Activated naive CD4-positive, alpha-beta T cell treated with anti-CD3 and anti-CD28 coated beads, Interleukin-2, amount 50 U/mL, for 24 hours (primary cell): ENCODE data around the gene CORO6.

Experiments used
- H3K27ac Mint-ChIP-seq: one replicate; pipeline ENCODE4 v1.8.0; 2021; ENCODE audit warnings: mild to moderate bottlenecking, mixed read lengths
- H3K27me3 Mint-ChIP-seq: one replicate; pipeline ENCODE4 v1.8.0; 2021; ENCODE audit warnings: mixed read lengths
- H3K36me3 Mint-ChIP-seq: one replicate; pipeline ENCODE4 v1.8.0; 2021; ENCODE audit warnings: mixed read lengths
- H3K4me1 Mint-ChIP-seq: one replicate; pipeline ENCODE4 v1.8.0; 2021; ENCODE audit warnings: mixed read lengths
- H3K4me3 Mint-ChIP-seq: one replicate; pipeline ENCODE4 v1.8.0; 2021; ENCODE audit warnings: mild to moderate bottlenecking, mixed read lengths
- H3K9me3 Mint-ChIP-seq: one replicate; pipeline ENCODE4 v1.8.0; 2021; ENCODE audit warnings: mixed read lengths

Gene CORO6

GRCh38 chr17:29612094-29612403 lies 10.7 kb downstream of the CORO6 start:
- H3K9me3 Mint-ChIP-seq = no peaks in the 10 kb centered on the region
- H3K36me3 Mint-ChIP-seq = no peaks in the 10 kb centered on the region
- H3K27me3 Mint-ChIP-seq = no peaks in the 10 kb centered on the region
- no peak overlapping the region for H3K27ac Mint-ChIP-seq
- peaks cover 28% of the 10 kb centered on the region for H3K4me1 Mint-ChIP-seq
- H3K4me3 Mint-ChIP-seq = no peak overlapping the region

GRCh38 chr17:29611351-29612093 lies 11.2 kb downstream of the CORO6 start:
- Mint-ChIP-seq H3K4me3 (no peak overlapping the region), H3K36me3 (no peaks in the 10 kb centered on the region), H3K27ac (no peak overlapping the region), H3K4me1 (peaks cover 22% of the 10 kb centered on the region), H3K9me3 (no peaks in the 10 kb centered on the region), H3K27me3 (no peaks in the 10 kb centered on the region)

GRCh38 chr17:29610395-29610794 lies 12.3 kb downstream of the CORO6 start:
- H3K27me3 Mint-ChIP-seq = no peaks in the 10 kb centered on the region
- H3K4me3 Mint-ChIP-seq = no peak overlapping the region
- H3K27ac Mint-ChIP-seq = no peak overlapping the region
- peaks cover 18% of the 10 kb centered on the region for H3K4me1 Mint-ChIP-seq
- H3K36me3 Mint-ChIP-seq = no peaks in the 10 kb centered on the region
- H3K9me3 Mint-ChIP-seq = no peaks in the 10 kb centered on the region

- peaks cover 4% of the 10 kb centered on the region for H3K4me1 Mint-ChIP-seq
- no peak overlapping the region for H3K27ac Mint-ChIP-seq
- H3K4me3 Mint-ChIP-seq = no peak overlapping the region
- H3K27me3 Mint-ChIP-seq = no peaks in the 10 kb centered on the region
- no peaks in the 10 kb centered on the region for H3K36me3 Mint-ChIP-seq
- no peaks in the 10 kb centered on the region for H3K9me3 Mint-ChIP-seq
Observed at GRCh38 chr17:29608986-29609385, 13.7 kb downstream of the CORO6 start.

- H3K4me3 Mint-ChIP-seq = no peak overlapping the region
- H3K36me3 Mint-ChIP-seq = no peaks in the 10 kb centered on the region
- H3K27me3 Mint-ChIP-seq = no peaks in the 10 kb centered on the region
- no peak overlapping the region for H3K27ac Mint-ChIP-seq
- H3K9me3 Mint-ChIP-seq = no peaks in the 10 kb centered on the region
- H3K4me1 Mint-ChIP-seq = no peaks in the 10 kb centered on the region
Observed at GRCh38 chr17:29607557-29608195, 15.0 kb downstream of the CORO6 start.

GRCh38 chr17:29603109-29603674 lies 19.5 kb downstream of the CORO6 start:
- Mint-ChIP-seq H3K36me3 (no peaks in the 10 kb centered on the region), H3K4me3 (no peak overlapping the region)

GRCh38 chr17:29597361-29598172 lies 25.1 kb downstream of the CORO6 start:
- no peak overlapping the region for H3K4me3 Mint-ChIP-seq
- peak overlapping the region; percentile 35 for H3K27ac Mint-ChIP-seq
- no peaks in the 10 kb centered on the region for H3K9me3 Mint-ChIP-seq
- no peaks in the 10 kb centered on the region for H3K27me3 Mint-ChIP-seq
- peaks cover 11% of the 10 kb centered on the region for H3K4me1 Mint-ChIP-seq
- H3K36me3 Mint-ChIP-seq = no peaks in the 10 kb centered on the region

More at GRCh38 chr17:29603109-29603674, 19.5 kb downstream of the CORO6 start:
- Mint-ChIP-seq H3K9me3 (no peaks in the 10 kb centered on the region), H3K27me3 (no peaks in the 10 kb centered on the region), H3K4me1 (no peaks in the 10 kb centered on the region), H3K27ac (peak overlapping the region; percentile 30)

- H3K36me3 Mint-ChIP-seq = no peaks in the 10 kb centered on the region
- H3K27me3 Mint-ChIP-seq = no peaks in the 10 kb centered on the region
- no peak overlapping the region for H3K4me3 Mint-ChIP-seq
- H3K27ac Mint-ChIP-seq = no peak overlapping the region
- no peaks in the 10 kb centered on the region for H3K9me3 Mint-ChIP-seq
- H3K4me1 Mint-ChIP-seq = peaks cover 19% of the 10 kb centered on the region
Observed at GRCh38 chr17:29596811-29597210, 25.9 kb downstream of the CORO6 start.

- Mint-ChIP-seq H3K4me1 (peaks cover 25% of the 10 kb centered on the region), H3K27ac (no peak overlapping the region)
Observed at GRCh38 chr17:29595943-29596774, 26.6 kb downstream of the CORO6 start.

GRCh38 chr17:29595107-29595942 lies 27.4 kb downstream of the CORO6 start:
- Mint-ChIP-seq H3K36me3 (no peaks in the 10 kb centered on the region), H3K9me3 (no peaks in the 10 kb centered on the region), H3K4me3 (peak overlapping the region; percentile 79), H3K27me3 (no peaks in the 10 kb centered on the region), H3K4me1 (peaks cover 34% of the 10 kb centered on the region), H3K27ac (no peak overlapping the region)

More at GRCh38 chr17:29595943-29596774, 26.6 kb downstream of the CORO6 start:
- no peak overlapping the region for H3K4me3 Mint-ChIP-seq
- no peaks in the 10 kb centered on the region for H3K36me3 Mint-ChIP-seq
- H3K9me3 Mint-ChIP-seq = no peaks in the 10 kb centered on the region
- H3K27me3 Mint-ChIP-seq = no peaks in the 10 kb centered on the region

- Mint-ChIP-seq H3K4me3 (peak overlapping the region; percentile 79), H3K9me3 (no peaks in the 10 kb centered on the region), H3K36me3 (no peaks in the 10 kb centered on the region), H3K27me3 (no peaks in the 10 kb centered on the region), H3K4me1 (peaks cover 39% of the 10 kb centered on the region), H3K27ac (no peak overlapping the region)
Observed at GRCh38 chr17:29594519-29595090, 28.1 kb downstream of the CORO6 start.

- H3K9me3 Mint-ChIP-seq = no peaks in the 10 kb centered on the region
- no peaks in the 10 kb centered on the region for H3K27me3 Mint-ChIP-seq
- H3K4me3 Mint-ChIP-seq = peak overlapping the region; percentile 79
- H3K27ac Mint-ChIP-seq = no peak overlapping the region
- peaks cover 39% of the 10 kb centered on the region for H3K4me1 Mint-ChIP-seq
- H3K36me3 Mint-ChIP-seq = no peaks in the 10 kb centered on the region
Observed at GRCh38 chr17:29593591-29594518, 28.9 kb downstream of the CORO6 start.

GRCh38 chr17:29592850-29593551 lies 29.7 kb downstream of the CORO6 start, which contains the start of gene ANKRD13B:
Gene ANKRD13B, plus strand, starts transcription at chr17:29593132. Its CDS starts 490 bp downstream, at chr17:29593622.
- H3K4me3 Mint-ChIP-seq = peak within 1 kb of the TSS; percentile 80
- H3K27ac Mint-ChIP-seq = peak within 1 kb of the TSS; percentile 41
- H3K4me1 Mint-ChIP-seq = peaks cover 42% of the 10 kb centered on the region

More at GRCh38 chr17:29592850-29593551, 29.7 kb downstream of the CORO6 start, which contains the start of gene ANKRD13B:
- no peaks in the 10 kb centered on the region for H3K9me3 Mint-ChIP-seq
- H3K27me3 Mint-ChIP-seq = no peaks in the 10 kb centered on the region
- no peaks in the 10 kb centered on the region for H3K36me3 Mint-ChIP-seq
